ENCODE measurements around the gene AGMO. TPM values are rescaled to one million over a fixed set of nuclear protein-coding genes. Genes with fewer than 3 reads are reported as not detected.

AGMO gene
- polyA plus RNA-seq, 1 experiment = not detected

GRCh38 chr7:15485431-15485830 lies 76.4 kb downstream of the AGMO start:
- no peak overlapping the region for H3K4me3 ChIP-seq (ENCODE audit: low read depth, low read length)
- ChIA-PET CTCF (no interaction called here), POLR2A (no interaction called here)
- no peaks in the 10 kb centered on the region for H3K27me3 ChIP-seq (ENCODE audit: control insufficient read depth, insufficient read depth, low read length)
- H3K36me3 ChIP-seq (ENCODE audit: control insufficient read depth, insufficient read depth, low read length) = no peaks in the 10 kb centered on the region
- DNase-seq (ENCODE audit: low read depth) = no peak
- TF ChIP-seq CTCF (IDR thresholded peaks at IDR 0.05; ENCODE audit: insufficient read depth, low read depth, low read length) = no peak

GRCh38 chr7:15481132-15481531 lies 80.7 kb downstream of the AGMO start:
- no peak for DNase-seq (ENCODE audit: low read depth)
- TF ChIP-seq CTCF (IDR thresholded peaks at IDR 0.05; ENCODE audit: insufficient read depth, low read depth, low read length) = no peak
- ChIA-PET POLR2A (no interaction called here), CTCF (no interaction called here)
- Histone ChIP-seq H3K36me3 (ENCODE audit: control insufficient read depth, insufficient read depth, low read length) (no peaks in the 10 kb centered on the region), H3K27me3 (ENCODE audit: control insufficient read depth, insufficient read depth, low read length) (no peaks in the 10 kb centered on the region), H3K4me3 (ENCODE audit: low read depth, low read length) (no peak overlapping the region)

GRCh38 chr7:15478401-15478800 lies 83.4 kb downstream of the AGMO start:
- no peak overlapping the region for H3K4me3 ChIP-seq (ENCODE audit: low read depth, low read length)
- ChIA-PET CTCF (no interaction called here), POLR2A (no interaction called here)
- TF ChIP-seq CTCF (IDR thresholded peaks at IDR 0.05; ENCODE audit: insufficient read depth, low read depth, low read length) = no peak
- DNase-seq (ENCODE audit: low read depth) = no peak
- no peaks in the 10 kb centered on the region for H3K27me3 ChIP-seq (ENCODE audit: control insufficient read depth, insufficient read depth, low read length)
- no peaks in the 10 kb centered on the region for H3K36me3 ChIP-seq (ENCODE audit: control insufficient read depth, insufficient read depth, low read length)

- TF ChIP-seq CTCF (IDR thresholded peaks at IDR 0.05; ENCODE audit: insufficient read depth, low read depth, low read length) = no peak
- ChIA-PET POLR2A (no interaction called here), CTCF (no interaction called here)
- Histone ChIP-seq H3K36me3 (ENCODE audit: control insufficient read depth, insufficient read depth, low read length) (no peaks in the 10 kb centered on the region), H3K27me3 (ENCODE audit: control insufficient read depth, insufficient read depth, low read length) (no peaks in the 10 kb centered on the region), H3K4me3 (ENCODE audit: low read depth, low read length) (no peak overlapping the region)
- no peak for DNase-seq (ENCODE audit: low read depth)
These were observed 85.3 kb downstream of the AGMO start for GRCh38 chr7:15476531-15476918.

GRCh38 chr7:15475808-15476530 lies 85.8 kb downstream of the AGMO start:
- CTCF ChIA-PET = no interaction called here
- Histone ChIP-seq H3K4me3 (ENCODE audit: low read depth, low read length) (no peak overlapping the region), H3K36me3 (ENCODE audit: control insufficient read depth, insufficient read depth, low read length) (no peaks in the 10 kb centered on the region), H3K27me3 (ENCODE audit: control insufficient read depth, insufficient read depth, low read length) (no peaks in the 10 kb centered on the region)
- POLR2A ChIA-PET = no interaction called here
- no peak for DNase-seq (ENCODE audit: low read depth)
- no peak for TF ChIP-seq CTCF (IDR thresholded peaks at IDR 0.05; ENCODE audit: insufficient read depth, low read depth, low read length)
